ENCODE results near the gene TERT.

DNA sequence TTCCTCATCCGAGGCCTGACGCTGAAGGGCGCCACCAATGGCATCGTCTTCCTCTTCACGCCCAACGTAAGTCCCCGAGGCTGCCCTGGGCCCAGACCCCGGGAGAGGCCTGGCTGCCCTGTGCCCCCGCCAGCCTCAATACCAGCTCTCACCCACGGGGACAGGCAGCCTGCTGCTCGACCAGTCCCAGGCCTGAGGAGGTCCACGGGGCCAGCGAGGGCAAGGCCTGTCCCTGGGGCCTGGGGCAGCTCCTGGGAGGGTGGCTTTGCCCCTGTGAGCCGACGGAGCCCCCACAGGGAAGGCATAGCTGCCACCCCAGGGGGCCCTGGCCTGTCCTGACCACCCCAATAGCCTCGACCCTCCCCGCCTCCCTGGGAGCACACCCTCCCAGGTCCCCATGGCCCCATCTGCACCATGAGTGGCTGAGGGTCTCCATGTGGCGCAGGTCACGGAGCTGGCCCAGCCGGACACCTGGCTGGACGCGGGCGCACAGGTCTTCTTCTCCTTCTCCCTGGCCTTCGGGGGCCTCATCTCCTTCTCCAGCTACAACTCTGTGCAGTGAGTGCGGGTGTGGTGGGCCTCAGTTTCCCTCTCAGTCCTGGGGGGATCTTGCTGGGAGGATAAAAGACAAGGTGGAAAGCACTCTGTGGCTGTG is 81.2 kb downstream of the TERT start:
- TF ChIP-seq BRCA1 (IDR thresholded peaks at IDR 0.05; ENCODE audit: low read depth, low read length) = no peak
- TF ChIP-seq, protein P1, sequence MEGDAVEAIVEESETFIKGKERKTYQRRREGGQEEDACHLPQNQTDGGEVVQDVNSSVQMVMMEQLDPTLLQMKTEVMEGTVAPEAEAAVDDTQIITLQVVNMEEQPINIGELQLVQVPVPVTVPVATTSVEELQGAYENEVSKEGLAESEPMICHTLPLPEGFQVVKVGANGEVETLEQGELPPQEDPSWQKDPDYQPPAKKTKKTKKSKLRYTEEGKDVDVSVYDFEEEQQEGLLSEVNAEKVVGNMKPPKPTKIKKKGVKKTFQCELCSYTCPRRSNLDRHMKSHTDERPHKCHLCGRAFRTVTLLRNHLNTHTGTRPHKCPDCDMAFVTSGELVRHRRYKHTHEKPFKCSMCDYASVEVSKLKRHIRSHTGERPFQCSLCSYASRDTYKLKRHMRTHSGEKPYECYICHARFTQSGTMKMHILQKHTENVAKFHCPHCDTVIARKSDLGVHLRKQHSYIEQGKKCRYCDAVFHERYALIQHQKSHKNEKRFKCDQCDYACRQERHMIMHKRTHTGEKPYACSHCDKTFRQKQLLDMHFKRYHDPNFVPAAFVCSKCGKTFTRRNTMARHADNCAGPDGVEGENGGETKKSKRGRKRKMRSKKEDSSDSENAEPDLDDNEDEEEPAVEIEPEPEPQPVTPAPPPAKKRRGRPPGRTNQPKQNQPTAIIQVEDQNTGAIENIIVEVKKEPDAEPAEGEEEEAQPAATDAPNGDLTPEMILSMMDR (IDR thresholded peaks at IDR 0.05; ENCODE audit: control extremely low read depth in 1 of 3, insufficient read depth in 1 of 3, low read depth in 1 of 3, low read length in 3 of 3) = no peak
- no peak for TF ChIP-seq HDAC6 (IDR thresholded peaks at IDR 0.05; ENCODE audit: low read depth, low read length)
- TF ChIP-seq CHD2 (IDR thresholded peaks at IDR 0.05; ENCODE audit: low read length) = no peak
- TF ChIP-seq RBBP5 (IDR thresholded peaks at IDR 0.05; ENCODE audit: borderline replicate concordance, low read depth, low read length) = no peak
- TF ChIP-seq MAFK (IDR thresholded peaks at IDR 0.05; ENCODE audit: low read depth, low read length) = no peak
- TF ChIP-seq POLR2A (IDR thresholded peaks at IDR 0.05; ENCODE audit: control extremely low read depth in 1 of 2, low read depth in 2 of 2, low read length in 2 of 2) = no peak
- TF ChIP-seq TEAD4 (IDR thresholded peaks at IDR 0.05; ENCODE audit: low read depth, low read length) = no peak
- no peak for TF ChIP-seq POLR2AphosphoS5 (IDR thresholded peaks at IDR 0.05; ENCODE audit: low read depth, low read length)
- no peak for TF ChIP-seq EZH2 (IDR thresholded peaks at IDR 0.05; ENCODE audit: low read depth, low read length, severe bottlenecking)
- no peak for TF ChIP-seq RAD21 (IDR thresholded peaks at IDR 0.05 in 1 of 2, conservative IDR thresholded peaks at IDR 0.05 in 1 of 2; ENCODE audit: low read depth in 2 of 2, low read length in 2 of 2)
- no peak for TF ChIP-seq RFX5 (IDR thresholded peaks at IDR 0.05; ENCODE audit: borderline replicate concordance, low read depth, low read length)
- no peak for TF ChIP-seq FOSL1 (IDR thresholded peaks at IDR 0.05; ENCODE audit: insufficient read depth, low read depth, low read length)
- TF ChIP-seq ZNF274 (IDR thresholded peaks at IDR 0.05; ENCODE audit: borderline replicate concordance, extremely low read depth, low read length) = no peak
